H1 (cell line): ENCODE measurements around the gene CMYA5. TPM values are rescaled to one million over a fixed set of nuclear protein-coding genes. Genes with fewer than 3 reads are reported as not detected.

Source experiments
- CTCF ChIA-PET: fragments of 300-600 bp; sonication (Branson Sonifier 250); formaldehyde crosslinking; loops from one replicate; lab custom pipeline; 2021; ENCODE audit not compliant: partially characterized antibody; lab: Charles Lee
- POLR2A ChIA-PET: fragments of 300-600 bp; sonication (Branson Sonifier 250); formaldehyde crosslinking; loops from one replicate; lab custom pipeline; 2021; ENCODE audit warnings: inconsistent platforms; ENCODE audit not compliant: partially characterized antibody; lab: Charles Lee
- DNase-seq, 2 experiments: peaks; one replicate each; pipeline versions ENCODE4 v3.0.0 to v3.0.0-alpha.2; 2010 to 2022; ENCODE audit warnings: low spot score in 2 of 2, low read depth in 1 of 2, mixed read lengths in 1 of 2
- FAIRE-seq: peaks from 2 replicates; lab custom pipeline; 2011; peaks lifted over from hg19 to GRCh38; lab: Jason Lieb, UNC
- H2AFZ ChIP-seq: 2 replicates; pipeline ENCODE4 v1.8.1; 2012; ENCODE audit warnings: low read length, inconsistent platforms
- H2AK5ac ChIP-seq: 2 replicates; pipeline ENCODE4 v1.6.1; 2013; ENCODE audit warnings: low read depth, low read length
- H2BK120ac ChIP-seq: replicated peaks from 2 replicates; pipeline ENCODE3; 2013; ENCODE audit warnings: low read depth, low read length, inconsistent platforms
- H2BK12ac ChIP-seq: 2 replicates; pipeline ENCODE4 v1.6.1; 2013; ENCODE audit warnings: low read depth, low read length
- H2BK15ac ChIP-seq: 2 replicates; pipeline ENCODE4 v1.6.1; 2013; ENCODE audit warnings: low read length
- H2BK20ac ChIP-seq: 2 replicates; pipeline ENCODE4 v1.6.1; 2013; ENCODE audit warnings: low read length
- H2BK5ac ChIP-seq: 2 replicates; pipeline ENCODE4 v1.6.1; 2013; ENCODE audit warnings: low read depth, low read length
- H3K14ac ChIP-seq: 2 replicates; pipeline ENCODE4 v1.6.1; 2013; ENCODE audit warnings: inconsistent platforms; ENCODE audit not compliant: insufficient read length
- H3K18ac ChIP-seq: 2 replicates; pipeline ENCODE4 v1.6.1; 2013; ENCODE audit warnings: low read length; ENCODE audit errors: extremely low read depth
- H3K23ac ChIP-seq: 2 replicates; pipeline ENCODE4 v1.6.1; 2013; ENCODE audit warnings: inconsistent platforms; ENCODE audit not compliant: insufficient read length
- H3K23me2 ChIP-seq: 2 replicates; pipeline ENCODE4 v1.6.1; 2013; ENCODE audit warnings: low read depth, low read length
- H3K27ac ChIP-seq: 2 replicates; pipeline ENCODE4 v1.6.1; 2011; ENCODE audit warnings: low read depth, low read length, inconsistent platforms
- H3K27me3 ChIP-seq, 4 experiments: replicated peaks in 1 of 4; 1 replicate in 1 of 4; 2 replicates in 3 of 4; pipeline versions ENCODE4 v1.6.1 to v1.8.1; 2011 to 2013; ENCODE audit warnings: low read length in 3 of 4, mild to moderate bottlenecking in 3 of 4, inconsistent platforms in 2 of 4, mixed read lengths in 2 of 4, moderate library complexity in 1 of 4; ENCODE audit not compliant: control insufficient read depth in 3 of 4, insufficient read depth in 3 of 4; ENCODE audit errors: extremely low read depth in 1 of 4
- H3K36me3 ChIP-seq, 4 experiments: 2 replicates each; pipeline versions ENCODE4 v1.6.1 to v1.8.1; 2011 to 2013; ENCODE audit warnings: mild to moderate bottlenecking in 4 of 4, low read length in 3 of 4, moderate library complexity in 2 of 4, control low read depth in 1 of 4, inconsistent platforms in 1 of 4; ENCODE audit not compliant: insufficient read depth in 4 of 4, control insufficient read depth in 2 of 4
- H3K4ac ChIP-seq: replicated peaks from 2 replicates; pipeline ENCODE3; 2013; ENCODE audit warnings: low read length, low read depth, mixed read lengths, inconsistent platforms; ENCODE audit not compliant: insufficient read length
- H3K4me1 ChIP-seq, 4 experiments: replicated peaks in 1 of 4; 1 replicate in 1 of 4; 2 replicates in 3 of 4; pipeline versions ENCODE4 v1.6.1 to v1.8.1; 2011 to 2013; ENCODE audit warnings: low read length in 3 of 4, inconsistent platforms in 2 of 4, mixed read lengths in 1 of 4; ENCODE audit not compliant: insufficient read depth in 4 of 4, control insufficient read depth in 3 of 4
- H3K4me2 ChIP-seq, 2 experiments: 2 replicates each; pipeline versions ENCODE4 v1.6.1 to v1.8.1; 2011 to 2013; ENCODE audit warnings: low read depth in 2 of 2, low read length in 2 of 2, control low read depth in 1 of 2, inconsistent platforms in 1 of 2, mild to moderate bottlenecking in 1 of 2; ENCODE audit not compliant: insufficient read depth in 1 of 2
- H3K4me3 ChIP-seq, 4 experiments: fragments of 200-600, 300-600 bp in 1 of 4; sonication (generic), shearing (Covaris generic), sonication (Bioruptor Twin) in 1 of 4; 2 replicates each; pipeline versions ENCODE4 v1.5.1 to v1.8.1; 2011 to 2016; ENCODE audit warnings: low read length in 4 of 4, low read depth in 3 of 4, control low read depth in 2 of 4, inconsistent platforms in 2 of 4, mild to moderate bottlenecking in 2 of 4, mixed read lengths in 1 of 4, moderate library complexity in 1 of 4; ENCODE audit not compliant: insufficient read depth in 2 of 4; ENCODE audit errors: extremely low read depth in 1 of 4
- H3K56ac ChIP-seq: replicated peaks from 2 replicates; pipeline ENCODE3; 2013; ENCODE audit warnings: low read depth, mild to moderate bottlenecking, mixed read lengths, low read length, inconsistent platforms; ENCODE audit not compliant: insufficient read length
- H3K79me1 ChIP-seq: 2 replicates; pipeline ENCODE4 v1.6.1; 2013; ENCODE audit warnings: low read depth, low read length, control low read depth
- H3K79me2 ChIP-seq, 2 experiments: 2 replicates each; pipeline versions ENCODE4 v1.6.1 to v1.8.1; 2012 to 2013; ENCODE audit warnings: low read length in 2 of 2, mild to moderate bottlenecking in 2 of 2, inconsistent platforms in 1 of 2; ENCODE audit not compliant: insufficient read depth in 2 of 2, control insufficient read depth in 1 of 2
- H3K9ac ChIP-seq, 4 experiments: replicated peaks in 1 of 4; 1 replicate in 1 of 4; 2 replicates in 3 of 4; pipeline versions ENCODE4 v1.6.1 to v1.8.1; 2011 to 2013; ENCODE audit warnings: low read depth in 3 of 4, low read length in 3 of 4, control low read depth in 2 of 4, mild to moderate bottlenecking in 2 of 4, moderate library complexity in 2 of 4, inconsistent platforms in 1 of 4; ENCODE audit errors: extremely low read depth in 1 of 4
- H3K9me3 ChIP-seq, 2 experiments: 2 replicates each; pipeline versions ENCODE4 v1.6.1 to v1.8.1; 2012 to 2013; ENCODE audit warnings: mild to moderate bottlenecking in 2 of 2, moderate library complexity in 2 of 2, control low read depth in 1 of 2, inconsistent platforms in 1 of 2, low read depth in 1 of 2, low read length in 1 of 2, mixed read lengths in 1 of 2; ENCODE audit not compliant: insufficient read depth in 2 of 2
- H4K20me1 ChIP-seq, 2 experiments: replicated peaks in 1 of 2; 2 replicates each; pipeline versions ENCODE3 to v1.8.1; 2011 to 2013; ENCODE audit warnings: inconsistent platforms in 2 of 2, low read length in 2 of 2, mild to moderate bottlenecking in 1 of 2; ENCODE audit not compliant: insufficient read depth in 2 of 2, control insufficient read depth in 1 of 2
- H4K5ac ChIP-seq: 2 replicates; pipeline ENCODE4 v1.6.1; 2013; ENCODE audit warnings: low read length, low read depth, mixed read lengths, inconsistent platforms; ENCODE audit not compliant: insufficient read length
- H4K8ac ChIP-seq: 2 replicates; pipeline ENCODE4 v1.8.0; 2013; ENCODE audit warnings: mild to moderate bottlenecking, moderate library complexity, low read length, inconsistent platforms; ENCODE audit not compliant: insufficient read depth; ENCODE audit errors: extremely low read depth
- H4K91ac ChIP-seq: replicated peaks from 2 replicates; pipeline ENCODE3; 2013; ENCODE audit warnings: low read length, mixed read lengths, inconsistent platforms; ENCODE audit not compliant: insufficient read length
- CBX8 ChIP-seq: fragments of 300-800, 300-1000 bp; sonication (generic); IDR thresholded peaks from 2 replicates; pipeline ENCODE4 v1.7.1; 2016; ENCODE audit warnings: low read depth, low read length, borderline replicate concordance
- RAD21 ChIP-seq, 2 experiments: IDR thresholded peaks in 1 of 2; conservative IDR thresholded peaks in 1 of 2; 2 replicates each; pipeline ENCODE4 v1.6.1; 2011; ENCODE audit warnings: low read depth in 2 of 2, low read length in 2 of 2, improper control_type of control experiment in 1 of 2, inconsistent platforms in 1 of 2, mild to moderate bottlenecking in 1 of 2, moderate library complexity in 1 of 2
- WGBS, 2 experiments: shearing (Covaris generic) in 1 of 2; methylation state at CpG; one replicate each; pipeline versions ENCODE4 v1.1.6 to v1.1.7; 2013 to 2015; ENCODE audit warnings: low lambda C conversion rate in 2 of 2, mixed read lengths in 2 of 2, inconsistent platforms in 1 of 2, low coverage in 1 of 2, missing lambda C conversion rate in 1 of 2; ENCODE audit not compliant: insufficient replicate concordance in 2 of 2, insufficient coverage in 1 of 2, insufficient read length in 1 of 2; ENCODE audit errors: extremely low coverage in 1 of 2, missing lambda C conversion rate in 1 of 2; 5-methylcytosine and 5-hydroxymethylcytosine counted together
- polyA plus RNA-seq, 7 experiments: library from polyadenylated mRNA; depleted of rRNA in 3 of 7; stranded (reverse) in 5 of 7; unstranded in 2 of 7; fragments of >200 nt in 5 of 7; fragments of 200-250 nt in 2 of 7; gene quantifications; 1 replicate in 5 of 7; 2 replicates in 1 of 7; 4 replicates in 1 of 7; pipeline versions ENCODE4 v1.2.1 to v1.2.3, GENCODE V29; 2011 to 2013; ENCODE audit warnings: missing spikeins in 2 of 7, mixed read lengths in 2 of 7
- total RNA-seq: library from RNA; stranded (reverse); fragmentation: NEBNext Ultra II Directional; extraction: Animal tissue kit (Norgen Biotek cat#: 25700); gene quantifications from 2 replicates; pipeline ENCODE4 v1.2.1, GENCODE V29; 2021
- TF ChIP-seq, protein P1 (sequence below), 3 experiments: IDR thresholded peaks; 1 replicate in 2 of 3; 2 replicates in 1 of 3; pipeline versions ENCODE4 v1.5.1 to v1.6.1; 2011; ENCODE audit warnings: low read length in 3 of 3, mild to moderate bottlenecking in 3 of 3, inconsistent platforms in 2 of 3, low read depth in 1 of 3, moderate library complexity in 1 of 3; ENCODE audit not compliant: insufficient read depth in 1 of 3; ENCODE audit errors: control extremely low read depth in 1 of 3

Gene CMYA5
- total and polyA plus RNA-seq, 2 of the 8 experiments (the other 6 are each of a cell fraction or from before 2014, with no cell fraction given) = 0.88 to 0.95 TPM

- POLR2A ChIA-PET = no interaction called here
- Histone ChIP-seq H3K14ac (no peak overlapping the region), H3K23me2 (no peaks in the 10 kb centered on the region), H3K4ac (no peak overlapping the region), H3K79me1 (no peaks in the 10 kb centered on the region), H3K4me1 (peaks cover 0 to 3% (median 0%) of the 10 kb centered on the region in 4 experiments; a peak in 1 of 7 replicates), H3K56ac (no peak overlapping the region), H2AFZ (no peak overlapping the region), H4K91ac (no peak overlapping the region), H4K5ac (no peak overlapping the region), H3K18ac (no peak overlapping the region), H4K20me1 (no peaks in the 10 kb centered on the region), H3K27me3 (no peaks in the 10 kb centered on the region), H3K36me3 (no peaks in the 10 kb centered on the region), H2BK20ac (no peak overlapping the region), H3K23ac (no peak overlapping the region), H2BK15ac (no peak overlapping the region), H3K79me2 (no peaks in the 10 kb centered on the region), H2BK5ac (no peak overlapping the region), H4K8ac (no peak overlapping the region), H2BK12ac (no peak overlapping the region), H3K27ac (no peak overlapping the region), H3K4me3 (no peak overlapping the region), H3K9me3 (peaks cover 0 to 3% of the 10 kb centered on the region in 2 experiments; a peak in 1 of 4 replicates), H2BK120ac (no peak overlapping the region), H3K4me2 (no peak overlapping the region), H2AK5ac (no peak overlapping the region), H3K9ac (no peak overlapping the region)
- CTCF ChIA-PET = interaction anchor here (0.7 to 4.9 kb wide), 22 partner anchors 10 to 162 kb away, joined by 3 to 45 read pairs (median 3); partner anchors contain the start of gene CMYA5
- DNase-seq (peak in 1 of 2 experiments; percentile 60), FAIRE-seq (no peak)
- peak; percentile 33 to 56; a peak in 3 of 4 replicates for TF ChIP-seq RAD21 (IDR thresholded peaks at IDR 0.05 in 1 of 2, conservative IDR thresholded peaks at IDR 0.05 in 1 of 2; ENCODE audit: low read depth in 2 of 2, low read length in 2 of 2)
- TF ChIP-seq, protein P1, sequence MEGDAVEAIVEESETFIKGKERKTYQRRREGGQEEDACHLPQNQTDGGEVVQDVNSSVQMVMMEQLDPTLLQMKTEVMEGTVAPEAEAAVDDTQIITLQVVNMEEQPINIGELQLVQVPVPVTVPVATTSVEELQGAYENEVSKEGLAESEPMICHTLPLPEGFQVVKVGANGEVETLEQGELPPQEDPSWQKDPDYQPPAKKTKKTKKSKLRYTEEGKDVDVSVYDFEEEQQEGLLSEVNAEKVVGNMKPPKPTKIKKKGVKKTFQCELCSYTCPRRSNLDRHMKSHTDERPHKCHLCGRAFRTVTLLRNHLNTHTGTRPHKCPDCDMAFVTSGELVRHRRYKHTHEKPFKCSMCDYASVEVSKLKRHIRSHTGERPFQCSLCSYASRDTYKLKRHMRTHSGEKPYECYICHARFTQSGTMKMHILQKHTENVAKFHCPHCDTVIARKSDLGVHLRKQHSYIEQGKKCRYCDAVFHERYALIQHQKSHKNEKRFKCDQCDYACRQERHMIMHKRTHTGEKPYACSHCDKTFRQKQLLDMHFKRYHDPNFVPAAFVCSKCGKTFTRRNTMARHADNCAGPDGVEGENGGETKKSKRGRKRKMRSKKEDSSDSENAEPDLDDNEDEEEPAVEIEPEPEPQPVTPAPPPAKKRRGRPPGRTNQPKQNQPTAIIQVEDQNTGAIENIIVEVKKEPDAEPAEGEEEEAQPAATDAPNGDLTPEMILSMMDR (IDR thresholded peaks at IDR 0.05; ENCODE audit: control extremely low read depth in 1 of 3, insufficient read depth in 1 of 3, low read depth in 1 of 3, low read length in 3 of 3) = peak; percentile 47 to 55 (median 55)
- TF ChIP-seq CBX8 = no peak
- WGBS, 2 experiments = 65% methylated on average over 3 of the region's 3 CpGs; no CpG with 5 or more reads in 1 of the 2 experiments
Measured at GRCh38 chr5:79702606-79703380, 13.2 kb downstream of the CMYA5 start.
